Measurements from ENCODE around the gene SLC10A6.

- no peak for TF ChIP-seq EZH2 (IDR thresholded peaks at IDR 0.05)
- no peak for TF ChIP-seq POLR2AphosphoS5 (IDR thresholded peaks at IDR 0.05; ENCODE audit: borderline replicate concordance, low read depth, low read length)
- TF ChIP-seq FOXP2 (optimal IDR thresholded peaks at IDR 0.05; ENCODE audit: control extremely low read depth, extremely low read length, insufficient read depth) = no peak
Measured at GRCh38 chr4:86890790-86891189, 41.6 kb upstream of the SLC10A6 start.
